Osteocyte (in vitro differentiated cells): ENCODE measurements around the gene SMIM21. TPM values are rescaled to one million over a fixed set of nuclear protein-coding genes. Genes with fewer than 3 reads are reported as not detected.

Experiments used
- DNase-seq: peaks from one replicate; pipeline ENCODE4 v3.0.0; 2021; ENCODE audit warnings: mixed read lengths; ENCODE audit not compliant: unreplicated experiment; ENCODE audit errors: extremely low spot score
- H3K27ac Mint-ChIP-seq: one replicate; pipeline ENCODE4 v1.8.0; 2021; ENCODE audit warnings: mild to moderate bottlenecking, mixed read lengths; ENCODE audit not compliant: unreplicated experiment
- H3K27me3 Mint-ChIP-seq: one replicate; pipeline ENCODE4 v1.8.0; 2021; ENCODE audit warnings: mixed read lengths; ENCODE audit not compliant: unreplicated experiment
- H3K36me3 Mint-ChIP-seq: one replicate; pipeline ENCODE4 v1.8.0; 2021; ENCODE audit warnings: mixed read lengths; ENCODE audit not compliant: unreplicated experiment
- H3K4me1 Mint-ChIP-seq: one replicate; pipeline ENCODE4 v1.8.0; 2021; ENCODE audit warnings: mixed read lengths; ENCODE audit not compliant: unreplicated experiment
- H3K4me3 Mint-ChIP-seq: one replicate; pipeline ENCODE4 v1.8.0; 2021; ENCODE audit warnings: mild to moderate bottlenecking, moderate library complexity, mixed read lengths; ENCODE audit not compliant: unreplicated experiment
- H3K9me3 Mint-ChIP-seq: one replicate; pipeline ENCODE4 v1.8.0; 2021; ENCODE audit warnings: mixed read lengths; ENCODE audit not compliant: unreplicated experiment
- CTCF ChIP-seq: fragments of 200-600 bp; sonication (generic); IDR thresholded peaks from 2 replicates; pipeline ENCODE4 v1.5.0; 2021; ENCODE audit warnings: antibody characterized with exemption, mild to moderate bottlenecking, moderate library complexity
- total RNA-seq: library from RNA; stranded (reverse); gene quantifications from 2 replicates; pipeline ENCODE4 v1.2.1, GENCODE V29; 2021

Gene SMIM21
- total RNA-seq, 1 donor from 2014 or later, result not detected

GRCh38 chr18:75395137-75395536, 32.4 kb downstream of the SMIM21 start:
- Mint-ChIP-seq H3K27ac (no peak overlapping the region), H3K36me3 (no peaks in the 10 kb centered on the region), H3K27me3 (peaks cover 36% of the 10 kb centered on the region), H3K4me3 (no peak overlapping the region), H3K9me3 (no peaks in the 10 kb centered on the region), H3K4me1 (no peaks in the 10 kb centered on the region)
- TF ChIP-seq CTCF, result no peak
- no peak for DNase-seq

GRCh38 chr18:75393721-75394120, 33.8 kb downstream of the SMIM21 start:
- Mint-ChIP-seq H3K4me1 (no peaks in the 10 kb centered on the region), H3K9me3 (no peaks in the 10 kb centered on the region), H3K27ac (no peak overlapping the region), H3K4me3 (no peak overlapping the region), H3K27me3 (peaks cover 28% of the 10 kb centered on the region), H3K36me3 (no peaks in the 10 kb centered on the region)
- no peak for TF ChIP-seq CTCF
- DNase-seq, result no peak

GRCh38 chr18:75392226-75392578, 35.3 kb downstream of the SMIM21 start:
- Mint-ChIP-seq H3K9me3 (no peaks in the 10 kb centered on the region), H3K27me3 (peaks cover 22% of the 10 kb centered on the region), H3K27ac (no peak overlapping the region), H3K4me3 (no peak overlapping the region), H3K36me3 (no peaks in the 10 kb centered on the region), H3K4me1 (no peaks in the 10 kb centered on the region)
- no peak for DNase-seq
- TF ChIP-seq CTCF, result no peak

- Mint-ChIP-seq H3K4me3 (no peak overlapping the region), H3K36me3 (no peaks in the 10 kb centered on the region), H3K27ac (no peak overlapping the region), H3K9me3 (no peaks in the 10 kb centered on the region), H3K27me3 (peaks cover 16% of the 10 kb centered on the region), H3K4me1 (no peaks in the 10 kb centered on the region)
- no peak for DNase-seq
- TF ChIP-seq CTCF, result no peak
Measured at GRCh38 chr18:75391279-75392225, 36.0 kb downstream of the SMIM21 start.

- TF ChIP-seq CTCF, result no peak
- H3K4me3 Mint-ChIP-seq, result no peak overlapping the region
- no peaks in the 10 kb centered on the region for H3K36me3 Mint-ChIP-seq
- no peaks in the 10 kb centered on the region for H3K9me3 Mint-ChIP-seq
- no peak overlapping the region for H3K27ac Mint-ChIP-seq
- peaks cover 14% of the 10 kb centered on the region for H3K27me3 Mint-ChIP-seq
- no peaks in the 10 kb centered on the region for H3K4me1 Mint-ChIP-seq
- DNase-seq, result no peak
Measured at GRCh38 chr18:75390854-75391253, 36.6 kb downstream of the SMIM21 start.
